Muscle of leg (tissue), 11 donors: ENCODE data around the gene CHL1. TPM values are rescaled to one million over a fixed set of nuclear protein-coding genes. Genes with fewer than 3 reads are reported as not detected.
"Not testable (repeated sequence)": the region's sequence is repeated elsewhere in the genome, so short reads cannot be mapped to it uniquely, and the experiment has no call there.

Source experiments
- DNase-seq: peaks from one replicate; pipeline ENCODE4 v3.0.0; 2013
- H3K27ac ChIP-seq: one replicate; pipeline ENCODE4 v1.5.1; 2013; ENCODE audit warnings: mild to moderate bottlenecking, low read length, control low read depth
- H3K27me3 ChIP-seq: one replicate; pipeline ENCODE4 v1.6.1; 2013; ENCODE audit warnings: low read length; ENCODE audit not compliant: control insufficient read depth, insufficient read depth
- H3K36me3 ChIP-seq: one replicate; pipeline ENCODE4 v1.6.1; 2013; ENCODE audit warnings: low read length; ENCODE audit not compliant: control insufficient read depth, insufficient read depth
- H3K4me1 ChIP-seq: one replicate; pipeline ENCODE4 v1.6.1; 2013; ENCODE audit warnings: low read length; ENCODE audit not compliant: control insufficient read depth, insufficient read depth
- H3K4me3 ChIP-seq: one replicate; pipeline ENCODE4 v1.5.1; 2013; ENCODE audit warnings: low read length, control low read depth
- H3K9me3 ChIP-seq: replicated peaks from 2 replicates; pipeline ENCODE4 v1.6.1; 2013; ENCODE audit warnings: low read depth, low read length; ENCODE audit not compliant: control insufficient read depth
- WGBS: methylation state at CpG from one replicate; pipeline ENCODE4 v1.1.5; 2013; ENCODE audit warnings: missing lambda C conversion rate; ENCODE audit not compliant: insufficient coverage; 5-methylcytosine and 5-hydroxymethylcytosine counted together
- polyA plus RNA-seq, 8 donors: library from polyadenylated mRNA; unstranded; fragments of 120-200 nt; gene quantifications; one replicate each; pipeline versions ENCODE4 v1.2.1 to v1.2.3, GENCODE V29; 2013; ENCODE audit warnings: inconsistent platforms in 1 of 8, low replicate concordance in 1 of 8; ENCODE audit not compliant: insufficient read length in 8 of 8, insufficient read depth in 1 of 8
- total RNA-seq: library from RNA; stranded (reverse); fragments of 120-200 nt; gene quantifications from one replicate; pipeline ENCODE4 v1.2.4, GENCODE V29; 2013

CHL1 gene
- total and polyA plus RNA-seq, 9 donors, result 3.2 to 5.7 (median 4.5) TPM

GRCh38 chr3:353191-353739 is 156.7 kb downstream of the CHL1 start:
- no peaks in the 10 kb centered on the region for H3K9me3 ChIP-seq
- DNase-seq, result no peak
- H3K27me3 ChIP-seq, result peaks cover 3% of the 10 kb centered on the region
- no peak overlapping the region for H3K4me3 ChIP-seq
- no peaks in the 10 kb centered on the region for H3K36me3 ChIP-seq
- WGBS, result no CpG with 5 or more reads among the region's 3 CpGs
- no peak overlapping the region for H3K27ac ChIP-seq
- H3K4me1 ChIP-seq, result peaks cover 2% of the 10 kb centered on the region

GRCh38 chr3:354432-354831 is 157.9 kb downstream of the CHL1 start:
- no peak overlapping the region for H3K4me3 ChIP-seq
- no peaks in the 10 kb centered on the region for H3K9me3 ChIP-seq
- no peak overlapping the region for H3K27ac ChIP-seq
- no peaks in the 10 kb centered on the region for H3K36me3 ChIP-seq
- peak; percentile 46 for DNase-seq
- peaks cover 2% of the 10 kb centered on the region for H3K4me1 ChIP-seq
- H3K27me3 ChIP-seq, result peaks cover 3% of the 10 kb centered on the region
- 83% methylated on average over 1 of the region's 3 CpGs for WGBS

GRCh38 chr3:355622-356021 is 159.1 kb downstream of the CHL1 start:
- Histone ChIP-seq H3K27ac (no peak overlapping the region), H3K36me3 (no peaks in the 10 kb centered on the region), H3K4me3 (no peak overlapping the region), H3K27me3 (peaks cover 3% of the 10 kb centered on the region), H3K4me1 (peaks cover 2% of the 10 kb centered on the region), H3K9me3 (no peaks in the 10 kb centered on the region)
- no peak for DNase-seq
- WGBS, result 57% methylated on average over 2 of the region's 8 CpGs

GRCh38 chr3:356952-357351 is 160.4 kb downstream of the CHL1 start:
- Histone ChIP-seq H3K4me1 (peaks cover 2% of the 10 kb centered on the region), H3K4me3 (no peak overlapping the region), H3K9me3 (no peaks in the 10 kb centered on the region), H3K27ac (no peak overlapping the region), H3K36me3 (no peaks in the 10 kb centered on the region), H3K27me3 (peaks cover 3% of the 10 kb centered on the region)
- 28% methylated on average over 3 of the region's 4 CpGs for WGBS
- DNase-seq, result peak; percentile 53

GRCh38 chr3:359672-360071 is 163.1 kb downstream of the CHL1 start:
- WGBS, result 35% methylated on average over 3 of the region's 3 CpGs
- no peaks in the 10 kb centered on the region for H3K36me3 ChIP-seq
- peaks cover 2% of the 10 kb centered on the region for H3K4me1 ChIP-seq
- no peak overlapping the region for H3K4me3 ChIP-seq
- no peak overlapping the region for H3K27ac ChIP-seq
- peaks cover 3% of the 10 kb centered on the region for H3K27me3 ChIP-seq
- H3K9me3 ChIP-seq, result no peaks in the 10 kb centered on the region
- DNase-seq, result no peak

GRCh38 chr3:362681-363338 is 166.2 kb downstream of the CHL1 start:
- 84% methylated on average over 3 of the region's 6 CpGs for WGBS
- Histone ChIP-seq H3K4me3 (no peak overlapping the region), H3K27me3 (no peaks in the 10 kb centered on the region), H3K36me3 (no peaks in the 10 kb centered on the region), H3K4me1 (no peaks in the 10 kb centered on the region), H3K9me3 (no peaks in the 10 kb centered on the region), H3K27ac (no peak overlapping the region)
- DNase-seq, result no peak

GRCh38 chr3:364287-364686 is 167.7 kb downstream of the CHL1 start:
- H3K4me3 ChIP-seq, result no peak overlapping the region
- peaks cover 4% of the 10 kb centered on the region for H3K9me3 ChIP-seq
- WGBS, result no CpG with 5 or more reads among the region's 4 CpGs
- DNase-seq, result no peak
- H3K27ac ChIP-seq, result no peak overlapping the region
- no peaks in the 10 kb centered on the region for H3K4me1 ChIP-seq
- H3K27me3 ChIP-seq, result no peaks in the 10 kb centered on the region
- no peaks in the 10 kb centered on the region for H3K36me3 ChIP-seq

GRCh38 chr3:365268-365667 is 168.7 kb downstream of the CHL1 start:
- H3K9me3 ChIP-seq, result peaks cover 4% of the 10 kb centered on the region
- DNase-seq, result no peak
- no peaks in the 10 kb centered on the region for H3K27me3 ChIP-seq
- no peaks in the 10 kb centered on the region for H3K4me1 ChIP-seq
- no peak overlapping the region for H3K27ac ChIP-seq
- H3K36me3 ChIP-seq, result no peaks in the 10 kb centered on the region
- H3K4me3 ChIP-seq, result no peak overlapping the region
- WGBS, result 56% methylated on average over 1 of the region's 1 CpG

GRCh38 chr3:366253-366652 is 169.7 kb downstream of the CHL1 start:
- DNase-seq, H3K4me3 ChIP-seq, H3K27me3 ChIP-seq, H3K9me3 ChIP-seq, H3K27ac ChIP-seq, H3K4me1 ChIP-seq, H3K36me3 ChIP-seq: not testable (repeated sequence)
- 93% methylated on average over 4 of the region's 7 CpGs for WGBS

GRCh38 chr3:373193-373779 is 176.7 kb downstream of the CHL1 start:
- H3K9me3 ChIP-seq, result peaks cover 4% of the 10 kb centered on the region
- no peaks in the 10 kb centered on the region for H3K27me3 ChIP-seq
- no peaks in the 10 kb centered on the region for H3K36me3 ChIP-seq
- no peak overlapping the region for H3K4me3 ChIP-seq
- no peak overlapping the region for H3K27ac ChIP-seq
- DNase-seq, result peak; percentile 11
- WGBS, result 45% methylated on average over 5 of the region's 6 CpGs
- peaks cover 14% of the 10 kb centered on the region for H3K4me1 ChIP-seq
